Cardiac fibroblast (primary cell): ENCODE data around the gene PCDHGA3.

ENCODE experiments used
- DNase-seq, 2 donors: peaks; one replicate each; pipeline versions ENCODE4 v3.0.0 to v3.0.0-alpha.2; 2010; ENCODE audit warnings: low read depth in 2 of 2
- H3K4me3 ChIP-seq, 2 donors: replicated peaks in 1 of 2; 1 replicate in 1 of 2; 2 replicates in 1 of 2; pipeline ENCODE4 v1.5.1; 2011; ENCODE audit warnings: low read depth in 2 of 2, low read length in 2 of 2, mild to moderate bottlenecking in 2 of 2, moderate library complexity in 1 of 2
- CTCF ChIP-seq: IDR thresholded peaks from one replicate; pipeline ENCODE4 v1.5.1; 2011; ENCODE audit warnings: low read depth, mild to moderate bottlenecking, low read length, inconsistent platforms

PCDHGA3 gene

GRCh38 chr5:141360685-141361084, 17.1 kb downstream of the PCDHGA3 start:
- no peak overlapping the region for H3K4me3 ChIP-seq
- no peak for DNase-seq
- TF ChIP-seq CTCF: no peak

- no peak overlapping the region for H3K4me3 ChIP-seq
- no peak for DNase-seq
- no peak for TF ChIP-seq CTCF
Measured at GRCh38 chr5:141362719-141363118, 19.1 kb downstream of the PCDHGA3 start.

- peak within 1 kb of the TSS; percentile 9 to 24 for H3K4me3 ChIP-seq
- DNase-seq: peak; percentile 22 to 38
- no peak for TF ChIP-seq CTCF
Measured at GRCh38 chr5:141363952-141364660, 20.5 kb downstream of the PCDHGA3 start, which contains the start of gene PCDHGA5. PCDHGA5 (plus strand) TSS chr5:141364162; CDS start chr5:141364331, 169 bp downstream.

- DNase-seq: no peak
- TF ChIP-seq CTCF: no peak
- no peak overlapping the region for H3K4me3 ChIP-seq
Measured at GRCh38 chr5:141366016-141366896, 22.6 kb downstream of the PCDHGA3 start.

GRCh38 chr5:141369994-141370848, 26.6 kb downstream of the PCDHGA3 start, which contains the start of gene PCDHGB3:
PCDHGB3 (plus strand) TSS chr5:141370242; CDS start chr5:141370395, 153 bp downstream.
- H3K4me3 ChIP-seq: peak within 1 kb of the TSS; percentile 30 to 38
- TF ChIP-seq CTCF: peak; percentile 52
- DNase-seq: peak; percentile 66 to 73

- DNase-seq: no peak
- no peak overlapping the region for H3K4me3 ChIP-seq
- no peak for TF ChIP-seq CTCF
Measured at GRCh38 chr5:141371572-141372475, 28.2 kb downstream of the PCDHGA3 start.
